WTC11 (cell line): ENCODE data around the gene PLXNB2. TPM values are rescaled to one million over a fixed set of nuclear protein-coding genes. Genes with fewer than 3 reads are reported as not detected.

Experiments used
- AFF4 ChIP-seq: sonication (generic); formaldehyde crosslinking; IDR thresholded peaks from 2 replicates; pipeline ENCODE4 v1.8.1; 2023; ENCODE audit warnings: mild to moderate bottlenecking, missing genetic modification reagents, borderline replicate concordance
- AR ChIP-seq: fragments of 250-450 bp; sonication (Bioruptor Pico); IDR thresholded peaks from 2 replicates; pipeline ENCODE4 v1.9.0; 2021; ENCODE audit warnings: mild to moderate bottlenecking
- CDX4 ChIP-seq: fragments of 250-450 bp; sonication (Bioruptor Pico); IDR thresholded peaks from 2 replicates; pipeline ENCODE4 v1.9.0; 2021; ENCODE audit warnings: moderate library complexity, mild to moderate bottlenecking, inconsistent platforms, borderline replicate concordance
- CREM ChIP-seq: sonication (generic); formaldehyde crosslinking; IDR thresholded peaks from 2 replicates; pipeline ENCODE4 v1.8.1; 2022; ENCODE audit warnings: mild to moderate bottlenecking, missing genetic modification reagents, moderate library complexity
- EMX1 ChIP-seq: fragments of 250-450 bp; sonication (Bioruptor Pico); IDR thresholded peaks from 2 replicates; pipeline ENCODE4 v1.8.0; 2021; ENCODE audit warnings: mild to moderate bottlenecking
- ESRRA ChIP-seq: sonication (generic); formaldehyde crosslinking; IDR thresholded peaks from 2 replicates; pipeline ENCODE4 v1.8.1; 2022; ENCODE audit warnings: mild to moderate bottlenecking, missing genetic modification reagents, borderline replicate concordance
- FOXJ3 ChIP-seq: sonication (generic); formaldehyde crosslinking; IDR thresholded peaks from 2 replicates; pipeline ENCODE4 v1.9.0; 2021; ENCODE audit warnings: missing genetic modification reagents, mild to moderate bottlenecking, borderline replicate concordance
- FOXK1 ChIP-seq: sonication (generic); formaldehyde crosslinking; IDR thresholded peaks from 2 replicates; pipeline ENCODE4 v1.8.0; 2022; ENCODE audit warnings: mild to moderate bottlenecking, moderate library complexity, missing genetic modification reagents
- GRHL2 ChIP-seq: fragments of 250-450 bp; sonication (Bioruptor Pico); IDR thresholded peaks from 2 replicates; pipeline ENCODE4 v1.8.0; 2022; ENCODE audit warnings: mild to moderate bottlenecking, moderate library complexity; ENCODE audit not compliant: insufficient replicate concordance, severe bottlenecking
- GTF2I ChIP-seq: fragments of 250-450 bp; sonication (Bioruptor Pico); conservative IDR thresholded peaks from 2 replicates; pipeline ENCODE4 v1.4.0; 2021; ENCODE audit warnings: mild to moderate bottlenecking
- HMGXB4 ChIP-seq: sonication (generic); formaldehyde crosslinking; IDR thresholded peaks from 2 replicates; pipeline ENCODE4 v1.8.1; 2023; ENCODE audit warnings: mild to moderate bottlenecking, moderate library complexity, missing genetic modification reagents
- MLX ChIP-seq: sonication (generic); formaldehyde crosslinking; IDR thresholded peaks from 2 replicates; pipeline ENCODE4 v1.8.1; 2023; ENCODE audit warnings: mild to moderate bottlenecking, missing genetic modification reagents, moderate library complexity
- NFATC4 ChIP-seq: fragments of 250-450 bp; sonication (Bioruptor Pico); IDR thresholded peaks from 2 replicates; pipeline ENCODE4 v1.9.0; 2021; ENCODE audit warnings: mild to moderate bottlenecking
- NR1H2 ChIP-seq: sonication (generic); formaldehyde crosslinking; IDR thresholded peaks from 2 replicates; pipeline ENCODE4 v1.9.0; 2021; ENCODE audit warnings: mild to moderate bottlenecking, moderate library complexity, missing genetic modification reagents
- STAT6 ChIP-seq: sonication (generic); formaldehyde crosslinking; conservative IDR thresholded peaks from 2 replicates; pipeline ENCODE4 v1.8.1; 2023; ENCODE audit warnings: mild to moderate bottlenecking, low read depth, missing genetic modification reagents, moderate library complexity
- TCF7 ChIP-seq: sonication (generic); formaldehyde crosslinking; IDR thresholded peaks from 2 replicates; pipeline ENCODE4 v1.8.0; 2022; ENCODE audit warnings: mild to moderate bottlenecking, low read depth, missing genetic modification reagents, moderate library complexity
- ZBTB21 ChIP-seq: sonication (generic); formaldehyde crosslinking; IDR thresholded peaks from 2 replicates; pipeline ENCODE4 v1.8.1; 2023; ENCODE audit warnings: mild to moderate bottlenecking, missing genetic modification reagents, borderline replicate concordance
- ZMAT4 ChIP-seq: fragments of 250-450 bp; sonication (Bioruptor Pico); IDR thresholded peaks from 2 replicates; pipeline ENCODE4 v1.9.0; 2021; ENCODE audit warnings: mild to moderate bottlenecking
- ZNF121 ChIP-seq: sonication (generic); formaldehyde crosslinking; IDR thresholded peaks from 2 replicates; pipeline ENCODE4 v1.8.0; 2023; ENCODE audit warnings: missing genetic modification reagents
- total RNA-seq: library from RNA; stranded (reverse); gene quantifications from 3 replicates; pipeline ENCODE4 v1.2.3, GENCODE V29; 2021

The PLXNB2 gene
- total RNA-seq, 1 experiment from 2014 or later = 113 TPM

- no peak for TF ChIP-seq AFF4 (CRISPR knock-in tag)
- TF ChIP-seq ZNF121 (CRISPR knock-in tag) = no peak
- no peak for TF ChIP-seq GRHL2 (CRISPR knock-in tag)
- TF ChIP-seq CREM (CRISPR knock-in tag) = peak; percentile 100
- peak; percentile 97 for TF ChIP-seq FOXK1 (CRISPR knock-in tag)
- TF ChIP-seq ZBTB21 (CRISPR knock-in tag) = peak; percentile 98
- TF ChIP-seq TCF7 (CRISPR knock-in tag) = no peak
- TF ChIP-seq NFATC4 = no peak
- TF ChIP-seq GTF2I (CRISPR knock-in tag) = no peak
- TF ChIP-seq HMGXB4 (CRISPR knock-in tag) = peak; percentile 76
- 0 out of 2 replicates have a peak, but pooled peaks have one; percentile 7 for TF ChIP-seq ESRRA (CRISPR knock-in tag)
- no peak for TF ChIP-seq FOXJ3 (CRISPR knock-in tag)
- TF ChIP-seq NR1H2 (CRISPR knock-in tag) = no peak
- TF ChIP-seq MLX (CRISPR knock-in tag) = no peak
- TF ChIP-seq EMX1 (CRISPR knock-in tag) = no peak
- no peak for TF ChIP-seq ZMAT4 (CRISPR knock-in tag)
- no peak for TF ChIP-seq AR
- TF ChIP-seq STAT6 (CRISPR knock-in tag) = no peak
- TF ChIP-seq CDX4 (CRISPR knock-in tag) = no peak
Measured at GRCh38 chr22:50244420-50245213, 62.8 kb downstream of the PLXNB2 start, which contains the start of gene TUBGCP6 (continued).
